22Rv1 (cell line): ENCODE results near the gene AGBL1.

Source experiments
- ZFX ChIP-seq: fragments of 450-650 bp; IDR thresholded peaks from 2 replicates; pipeline ENCODE4 v1.6.1; 2017; ENCODE audit warnings: antibody characterized with exemption, borderline replicate concordance
- TF ChIP-seq, protein P1 (sequence below): fragments of 450-650 bp; IDR thresholded peaks from 2 replicates; pipeline ENCODE4 v1.5.1; 2017; ENCODE audit warnings: mild to moderate bottlenecking

DNA sequence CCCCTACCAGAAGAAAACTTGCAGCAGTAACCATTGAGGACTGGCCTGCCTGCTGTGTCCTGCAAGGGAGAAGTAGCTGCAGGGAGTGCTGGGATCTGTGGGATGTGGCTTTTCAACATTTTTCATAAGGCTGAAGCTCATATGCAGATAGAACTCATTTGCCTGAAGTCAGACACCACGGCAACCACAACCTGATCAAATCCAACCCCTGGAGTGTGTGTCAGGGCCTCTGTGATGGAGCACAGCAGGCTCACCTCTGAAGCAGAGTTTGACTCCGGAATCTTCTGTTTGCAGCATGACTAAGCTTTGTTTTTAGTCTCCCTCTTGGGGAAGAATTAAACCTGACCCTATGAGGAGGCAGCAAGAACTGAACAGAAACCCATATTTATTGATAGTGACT, 508.7 kb downstream of the AGBL1 start:
- TF ChIP-seq, protein P1, sequence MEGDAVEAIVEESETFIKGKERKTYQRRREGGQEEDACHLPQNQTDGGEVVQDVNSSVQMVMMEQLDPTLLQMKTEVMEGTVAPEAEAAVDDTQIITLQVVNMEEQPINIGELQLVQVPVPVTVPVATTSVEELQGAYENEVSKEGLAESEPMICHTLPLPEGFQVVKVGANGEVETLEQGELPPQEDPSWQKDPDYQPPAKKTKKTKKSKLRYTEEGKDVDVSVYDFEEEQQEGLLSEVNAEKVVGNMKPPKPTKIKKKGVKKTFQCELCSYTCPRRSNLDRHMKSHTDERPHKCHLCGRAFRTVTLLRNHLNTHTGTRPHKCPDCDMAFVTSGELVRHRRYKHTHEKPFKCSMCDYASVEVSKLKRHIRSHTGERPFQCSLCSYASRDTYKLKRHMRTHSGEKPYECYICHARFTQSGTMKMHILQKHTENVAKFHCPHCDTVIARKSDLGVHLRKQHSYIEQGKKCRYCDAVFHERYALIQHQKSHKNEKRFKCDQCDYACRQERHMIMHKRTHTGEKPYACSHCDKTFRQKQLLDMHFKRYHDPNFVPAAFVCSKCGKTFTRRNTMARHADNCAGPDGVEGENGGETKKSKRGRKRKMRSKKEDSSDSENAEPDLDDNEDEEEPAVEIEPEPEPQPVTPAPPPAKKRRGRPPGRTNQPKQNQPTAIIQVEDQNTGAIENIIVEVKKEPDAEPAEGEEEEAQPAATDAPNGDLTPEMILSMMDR, result no peak
- no peak for TF ChIP-seq ZFX
